ENCODE results near the gene PHACTR3. TPM values are rescaled to one million over a fixed set of nuclear protein-coding genes. Genes with fewer than 3 reads are reported as not detected.

Gene PHACTR3
- total and polyA plus RNA-seq, 2 experiments from 2014 or later = 0.45 to 0.61 TPM

- H3K4me1 ChIP-seq (ENCODE audit: insufficient read depth) = no peaks in the 10 kb centered on the region
Measured at GRCh38 chr20:59677586-59677985, 73.2 kb downstream of the PHACTR3 start.

More at GRCh38 chr20:59677586-59677985, 73.2 kb downstream of the PHACTR3 start:
- TF ChIP-seq REST (IDR thresholded peaks at IDR 0.05; ENCODE audit: unreplicated experiment) (no peak), CREB1 (CRISPR knock-in tag; IDR thresholded peaks at IDR 0.05; ENCODE audit: low read depth) (no peak), ETS1 (IDR thresholded peaks at IDR 0.05) (no peak), EZH2 (IDR thresholded peaks at IDR 0.05; ENCODE audit: low read depth, unreplicated experiment) (no peak), ZNF114 (CRISPR knock-in tag; IDR thresholded peaks at IDR 0.05) (no peak), JUNB (IDR thresholded peaks at IDR 0.05; ENCODE audit: unreplicated experiment) (no peak), POLR2AphosphoS5 (IDR thresholded peaks at IDR 0.05; ENCODE audit: low read depth) (no peak), EZH2phosphoT487 (IDR thresholded peaks at IDR 0.05; ENCODE audit: unreplicated experiment) (no peak), CTCF (conservative IDR thresholded peaks at IDR 0.05; ENCODE audit: low read depth in 2 of 2) (no peak), NANOG (IDR thresholded peaks at IDR 0.05; ENCODE audit: borderline replicate concordance) (no peak), ZNF462 (CRISPR knock-in tag; IDR thresholded peaks at IDR 0.05) (no peak), STAT1 (IDR thresholded peaks at IDR 0.05; ENCODE audit: unreplicated experiment) (no peak), ZNF331 (CRISPR knock-in tag; IDR thresholded peaks at IDR 0.05; ENCODE audit: low read depth) (no peak)
- DNase-seq (ENCODE audit: low spot score) = no peak
- no peaks in the 10 kb centered on the region for H3K79me2 ChIP-seq (replicated peaks; ENCODE audit: insufficient read depth)
- Mint-ChIP-seq H3K4me3 (no peak overlapping the region), H3K4me1 (peaks cover 11% of the 10 kb centered on the region; the same call in 2 of the 3 replicates), H3K27me3 (ENCODE audit: insufficient read depth, low read depth, poor library complexity) (peaks cover 14% of the 10 kb centered on the region), H3K27ac (no peak overlapping the region), H3K9me3 (no peaks in the 10 kb centered on the region), H3K36me3 (ENCODE audit: low read depth) (no peaks in the 10 kb centered on the region)
- H2AFZ ChIP-seq = no peak overlapping the region
- no peaks in the 10 kb centered on the region for H3K9me2 ChIP-seq (ENCODE audit: insufficient read depth)
- no peaks in the 10 kb centered on the region for H3K36me3 ChIP-seq (ENCODE audit: insufficient read depth)
- H3K4me2 ChIP-seq = no peak overlapping the region
- H3K27ac ChIP-seq (ENCODE audit: low read depth) = no peak overlapping the region
- no peak for ATAC-seq
- no peak overlapping the region for H3K4me3 ChIP-seq
- no peaks in the 10 kb centered on the region for H3F3A ChIP-seq (replicated peaks; ENCODE audit: low read depth)
- no peaks in the 10 kb centered on the region for H4K20me1 ChIP-seq (replicated peaks; ENCODE audit: insufficient read depth)
- H3K27me3 ChIP-seq (ENCODE audit: insufficient read depth) = no peaks in the 10 kb centered on the region
